HuH-7.5 (cell line): ENCODE results near the gene REV3L.

ENCODE experiments used
- DNase-seq: peaks from one replicate; pipeline ENCODE4 v3.0.0; 2011; ENCODE audit warnings: low spot score

The REV3L gene

DNA sequence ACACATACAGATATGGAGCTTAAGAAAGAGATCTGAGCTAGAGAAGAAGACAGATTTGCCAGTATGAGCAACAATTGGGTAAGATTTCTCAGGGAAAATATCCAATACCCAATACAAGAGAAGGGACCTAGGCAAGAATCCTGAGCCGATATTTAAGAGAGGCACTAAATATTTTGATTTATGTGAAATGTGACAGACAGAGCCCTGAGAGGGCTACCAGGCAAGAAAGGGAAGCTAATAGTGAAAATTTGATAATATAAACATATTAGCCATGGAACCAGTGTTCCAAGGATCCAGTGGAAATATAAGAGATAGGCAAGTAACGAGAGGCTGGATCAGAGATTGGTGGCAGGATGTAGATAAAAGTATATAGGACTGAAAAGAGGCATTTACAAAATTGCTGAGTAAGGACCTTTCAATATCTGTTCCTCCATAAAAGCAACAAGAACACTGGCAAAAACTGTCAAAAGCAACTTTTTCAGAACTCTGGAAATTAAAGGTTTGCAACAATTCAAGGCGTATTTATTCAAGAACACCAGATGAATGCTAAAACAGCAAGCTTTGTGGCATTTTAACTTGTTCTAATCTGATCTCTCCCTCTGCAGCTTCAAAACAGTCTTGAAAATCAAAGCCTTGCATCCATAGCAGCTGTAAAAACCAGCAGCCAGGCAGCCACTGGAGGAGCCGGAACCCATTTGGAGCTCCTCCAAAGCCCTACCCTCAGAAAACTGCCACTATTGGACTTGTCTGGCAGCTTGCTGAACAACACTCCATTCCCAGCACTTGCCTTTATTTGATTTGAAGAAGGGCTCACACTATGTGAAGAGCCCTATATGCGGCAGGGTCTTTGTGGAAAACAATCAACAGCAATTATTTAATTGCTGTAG lies 58.8 kb downstream of the REV3L start:
- no peak for DNase-seq

DNA sequence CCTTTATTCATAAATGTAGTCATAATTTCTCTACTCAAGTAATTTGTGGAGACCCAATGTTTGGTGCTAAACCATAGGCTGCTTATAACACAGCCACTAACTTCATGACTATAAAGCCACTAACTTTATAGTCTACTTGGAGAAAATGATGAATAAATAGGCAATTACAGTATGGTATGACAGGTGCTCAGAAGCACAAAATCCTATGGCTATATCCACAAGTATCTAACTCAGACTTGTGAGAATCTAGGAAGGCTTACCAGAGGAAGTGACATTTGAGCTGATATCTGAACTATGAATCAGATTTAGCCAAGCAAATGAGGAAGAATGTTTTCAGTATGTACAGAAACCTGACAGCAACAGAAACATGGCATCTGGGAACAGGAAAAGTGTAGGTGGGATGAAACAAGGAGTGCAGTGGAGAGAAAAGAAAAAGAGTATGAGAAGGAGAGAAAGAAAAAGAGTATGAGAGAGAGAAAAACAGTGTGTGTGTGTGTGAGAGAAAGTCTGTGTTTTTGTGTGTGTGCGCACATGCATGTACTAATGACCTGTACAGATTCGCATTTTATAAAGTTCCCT lies 59.9 kb downstream of the REV3L start:
- no peak for DNase-seq

- DNase-seq, result no peak
Observed at GRCh38 chr6:111418971-111419693, 63.9 kb downstream of the REV3L start.

- no peak for DNase-seq
Observed at GRCh38 chr6:111417946-111418345, 65.1 kb downstream of the REV3L start.

GRCh38 chr6:111417181-111417585 lies 65.8 kb downstream of the REV3L start:
- no peak for DNase-seq

DNA sequence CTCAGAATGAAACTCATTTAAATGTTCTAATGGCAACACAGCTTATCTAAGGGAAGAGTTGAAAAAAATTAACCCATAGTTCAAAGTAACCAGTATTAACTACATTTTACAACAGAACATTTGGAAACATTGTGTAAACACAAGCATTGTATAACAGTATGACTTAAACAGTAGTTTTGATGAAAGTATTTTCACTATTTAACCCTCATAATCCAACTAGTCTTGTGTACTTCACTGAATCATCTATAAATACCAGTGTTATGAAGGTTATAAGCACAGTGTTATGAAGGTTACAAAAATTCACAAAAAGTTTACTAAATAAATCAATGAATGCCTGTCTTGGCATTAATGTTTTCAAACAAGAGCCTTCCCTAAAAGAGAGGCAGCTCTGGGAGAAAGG lies 66.5 kb downstream of the REV3L start:
- no peak for DNase-seq

GRCh38 chr6:111414373-111414772 lies 68.6 kb downstream of the REV3L start:
- no peak for DNase-seq

GRCh38 chr6:111411978-111412566 lies 70.9 kb downstream of the REV3L start:
- no peak for DNase-seq

GRCh38 chr6:111411046-111411445 lies 72.0 kb downstream of the REV3L start:
- no peak for DNase-seq

- no peak for DNase-seq
Observed at GRCh38 chr6:111410371-111410770, 72.6 kb downstream of the REV3L start.

- no peak for DNase-seq
Observed at GRCh38 chr6:111409430-111409829, 73.6 kb downstream of the REV3L start.

GRCh38 chr6:111407686-111408085 lies 75.3 kb downstream of the REV3L start:
- DNase-seq, result no peak

DNA sequence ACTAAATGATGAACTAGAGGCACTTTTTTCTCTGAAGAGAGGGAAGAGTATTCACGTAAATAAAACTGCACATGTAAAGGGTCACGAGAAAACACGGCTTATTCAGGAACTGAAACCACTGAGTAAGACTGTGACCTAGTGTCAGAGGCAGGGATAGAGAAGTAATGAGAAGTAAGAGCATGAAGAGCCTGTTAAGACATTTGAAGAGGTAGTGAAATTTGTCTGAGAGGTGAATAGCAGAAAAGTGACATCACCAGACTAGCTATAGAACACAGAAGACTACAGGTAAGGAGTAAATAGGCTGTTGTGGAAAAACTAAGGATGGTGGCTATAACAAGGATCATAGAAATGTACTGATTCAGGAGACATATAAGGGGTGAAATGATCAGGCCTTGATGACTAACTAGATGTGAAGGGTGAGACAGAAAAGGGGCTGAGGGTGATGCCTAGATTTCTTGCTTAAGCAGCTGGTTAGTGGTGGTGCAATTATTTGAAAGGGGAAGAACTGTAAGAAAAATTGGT lies 76.8 kb downstream of the REV3L start:
- no peak for DNase-seq

GRCh38 chr6:111403388-111403787 lies 79.6 kb downstream of the REV3L start:
- no peak for DNase-seq

DNA sequence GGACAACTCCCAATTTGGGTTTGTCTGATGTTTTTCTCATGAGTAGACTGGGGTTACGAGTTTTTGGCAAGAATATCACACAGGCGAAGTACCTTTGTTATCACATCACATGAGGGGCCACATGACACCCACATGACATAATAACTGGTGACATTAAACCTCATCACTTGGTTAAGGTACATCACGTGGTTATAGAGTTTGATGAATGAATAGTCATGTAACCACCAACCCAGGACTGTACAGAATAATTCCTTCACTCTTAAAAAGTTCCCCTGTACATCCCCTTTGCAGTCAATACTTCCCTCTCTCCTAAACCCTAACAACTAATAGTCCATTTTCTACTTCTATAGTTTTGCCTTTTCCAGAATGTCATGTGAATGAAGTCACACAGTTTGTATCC lies 83.4 kb downstream of the REV3L start:
- DNase-seq, result no peak

DNA sequence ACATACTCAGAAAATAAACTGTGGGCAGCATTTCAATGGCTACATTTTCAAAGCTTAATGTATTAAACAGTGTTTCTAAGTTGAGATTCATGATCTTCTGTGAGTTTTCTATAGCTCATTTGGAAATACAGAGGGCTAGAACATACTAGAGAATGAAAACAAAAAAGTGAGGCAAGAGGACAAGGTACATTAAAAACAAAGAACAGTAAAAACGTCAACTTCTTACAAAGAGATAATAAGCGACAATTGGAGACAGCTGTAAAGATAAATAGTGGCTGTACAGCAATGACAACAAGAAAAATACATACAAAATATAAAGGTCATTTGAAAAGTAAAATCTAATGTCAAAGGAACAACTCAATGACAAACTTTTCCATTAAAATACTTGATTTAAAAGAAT lies 94.3 kb downstream of the REV3L start:
- DNase-seq, result no peak

DNA sequence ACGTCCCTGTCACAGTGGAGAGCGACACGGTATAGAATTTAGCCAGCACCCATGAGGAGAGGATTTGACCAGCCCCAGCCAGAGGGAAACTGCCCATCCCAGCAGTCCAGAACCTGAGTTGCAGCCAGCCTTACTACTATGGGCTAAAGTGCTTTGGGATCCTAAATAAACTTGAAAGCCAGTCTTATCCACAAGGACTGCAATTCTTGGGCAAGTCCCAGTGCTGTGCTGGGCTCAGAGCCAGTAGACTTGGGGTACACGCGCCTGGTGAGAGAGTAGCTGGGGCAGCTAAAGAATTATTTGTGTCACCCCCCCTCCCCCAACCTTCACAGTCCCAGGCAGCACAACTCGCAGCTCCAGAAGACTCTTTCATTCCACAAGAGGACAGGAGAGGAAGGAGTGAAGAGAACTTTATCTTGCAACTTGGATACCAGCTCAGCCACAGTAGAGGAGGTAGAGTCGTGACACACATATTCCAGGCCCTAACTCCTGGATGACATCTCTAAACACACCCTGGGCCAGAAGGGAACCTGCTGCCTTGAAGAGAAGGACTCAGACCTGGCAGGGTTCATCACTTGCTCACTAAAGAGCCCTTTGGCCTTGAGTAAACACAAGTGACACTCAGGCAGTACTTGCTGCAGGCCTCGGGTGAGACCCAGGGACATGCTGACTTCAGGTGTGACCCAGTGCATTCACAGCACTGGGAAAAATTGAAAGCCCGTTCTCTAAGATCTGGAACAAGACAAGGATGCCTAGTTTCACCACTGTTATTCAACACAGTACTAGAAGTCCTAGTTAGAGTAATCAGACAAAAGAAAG lies 100.3 kb downstream of the REV3L start:
- no peak for DNase-seq

- DNase-seq, result no peak
Observed at GRCh38 chr6:111381728-111382127, 101.3 kb downstream of the REV3L start.

- no peak for DNase-seq
Observed at GRCh38 chr6:111381123-111381522, 101.9 kb downstream of the REV3L start.

GRCh38 chr6:111379831-111380230 lies 103.2 kb downstream of the REV3L start:
- DNase-seq, result no peak

DNA sequence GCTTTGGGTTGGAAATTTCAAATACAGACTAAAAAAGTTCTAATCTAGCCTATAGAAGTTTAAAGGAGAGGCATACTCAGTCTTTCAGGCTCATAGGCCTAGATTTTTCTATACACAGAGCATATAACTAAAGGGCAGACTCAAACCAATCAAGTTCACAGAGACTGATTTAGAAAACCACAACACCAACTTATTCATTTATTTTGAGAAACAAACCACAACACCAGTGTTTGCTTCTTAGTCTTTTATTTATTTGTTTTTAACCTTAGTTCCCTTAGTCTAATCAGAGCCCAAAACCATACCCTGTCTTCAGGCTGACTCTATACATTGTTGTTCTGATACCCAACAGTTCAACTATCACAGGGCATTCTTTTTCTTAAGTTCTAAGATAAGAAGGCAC lies 103.7 kb downstream of the REV3L start:
- no peak for DNase-seq
